IPS DF 19.7 (cell line): ENCODE data around the gene CD38.
"Not testable (repeated sequence)": the region's sequence is repeated elsewhere in the genome, so short reads cannot be mapped to it uniquely, and the experiment has no call there.

ENCODE experiments used
- DNase-seq: peaks from one replicate; pipeline ENCODE4 v3.0.0-alpha.2; 2013; ENCODE audit warnings: low read depth, low spot score

The CD38 gene

DNA sequence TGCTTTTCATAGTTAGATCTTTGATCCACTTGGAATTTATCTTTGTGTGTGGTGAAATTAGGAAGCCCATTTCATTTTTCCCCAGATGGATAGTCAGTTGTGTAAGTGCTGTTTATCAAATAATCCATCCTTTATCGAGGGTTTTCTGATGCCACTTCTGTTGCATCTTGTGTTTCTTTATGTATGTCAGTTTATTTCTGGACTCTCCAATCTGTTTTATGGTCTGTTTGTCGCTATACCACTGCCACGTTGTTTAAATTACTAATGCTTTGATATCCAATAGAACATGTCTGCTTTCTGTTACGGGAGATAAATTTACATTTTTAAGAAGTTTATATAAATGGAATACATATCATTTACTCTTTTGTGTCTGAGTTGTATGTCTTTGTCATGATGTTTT is 21.0 kb downstream of the CD38 start:
- DNase-seq, result no peak

GRCh38 chr4:15799701-15800100 is 21.6 kb downstream of the CD38 start:
- DNase-seq, result no peak

DNA sequence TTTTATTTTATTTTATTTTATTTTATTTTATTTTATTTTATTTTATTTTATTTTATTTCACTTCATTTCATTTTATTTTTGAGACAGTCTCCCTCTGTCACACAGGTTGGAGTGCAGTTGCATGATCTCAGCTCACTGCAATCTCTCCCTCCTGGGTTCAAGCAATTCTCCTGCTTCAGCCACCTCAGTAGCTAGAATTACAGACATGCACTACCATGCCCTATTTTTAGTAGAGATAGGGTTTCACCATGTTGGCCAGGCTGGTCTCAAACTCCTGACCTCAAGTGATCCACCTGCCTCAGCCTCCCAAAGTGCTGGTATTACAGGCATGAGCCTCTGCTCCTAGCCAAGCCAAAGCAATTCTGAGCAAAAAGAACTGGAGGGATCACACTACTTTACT is 24.4 kb downstream of the CD38 start:
- DNase-seq, result not testable (repeated sequence)

DNA sequence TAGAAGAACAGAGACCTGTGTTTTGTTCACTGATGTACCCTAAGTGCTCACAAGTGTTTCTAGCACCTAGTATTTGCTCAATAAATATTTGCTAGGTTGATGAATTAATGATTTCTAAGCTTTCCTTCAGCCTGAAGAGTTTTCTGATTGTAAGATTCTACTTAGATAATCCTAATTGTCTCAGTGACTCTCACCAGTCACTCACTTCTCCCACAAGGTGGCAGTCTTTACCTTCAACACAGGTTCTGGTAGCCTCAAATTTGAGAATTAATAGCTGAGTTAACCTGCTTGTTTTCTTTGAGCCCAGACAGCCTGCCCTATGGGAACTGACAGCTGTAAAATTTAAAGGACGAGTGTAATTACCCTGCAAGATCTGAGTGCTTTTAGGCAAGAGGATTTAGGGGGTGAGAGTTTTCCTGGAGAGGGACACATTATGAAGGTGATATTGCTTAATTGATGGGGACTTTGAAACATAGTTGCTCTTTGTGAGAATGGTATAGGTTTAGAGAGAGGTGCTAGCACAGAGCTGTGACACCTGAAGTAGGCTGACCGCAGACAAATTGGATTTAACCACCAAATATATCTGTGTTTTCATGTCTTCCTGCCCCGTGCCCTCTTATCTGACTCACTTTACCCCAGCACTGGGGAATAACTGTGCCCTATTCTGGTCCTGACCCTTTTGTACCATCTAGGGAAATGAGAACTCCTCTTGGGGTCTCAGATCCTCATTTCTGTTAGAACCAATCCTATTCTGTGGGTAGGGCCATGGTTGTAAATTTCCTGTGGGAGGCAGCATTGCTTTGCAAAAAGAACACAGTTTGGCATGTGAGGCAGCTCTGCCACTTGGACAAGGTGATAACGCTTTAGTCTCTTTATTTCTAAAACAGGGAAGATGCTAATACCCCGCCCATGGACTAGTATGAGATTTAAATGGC is 27.7 kb downstream of the CD38 start:
- DNase-seq, result peak; percentile 17

- no peak for DNase-seq
Measured at GRCh38 chr4:15809058-15809457, 30.9 kb downstream of the CD38 start.

DNA sequence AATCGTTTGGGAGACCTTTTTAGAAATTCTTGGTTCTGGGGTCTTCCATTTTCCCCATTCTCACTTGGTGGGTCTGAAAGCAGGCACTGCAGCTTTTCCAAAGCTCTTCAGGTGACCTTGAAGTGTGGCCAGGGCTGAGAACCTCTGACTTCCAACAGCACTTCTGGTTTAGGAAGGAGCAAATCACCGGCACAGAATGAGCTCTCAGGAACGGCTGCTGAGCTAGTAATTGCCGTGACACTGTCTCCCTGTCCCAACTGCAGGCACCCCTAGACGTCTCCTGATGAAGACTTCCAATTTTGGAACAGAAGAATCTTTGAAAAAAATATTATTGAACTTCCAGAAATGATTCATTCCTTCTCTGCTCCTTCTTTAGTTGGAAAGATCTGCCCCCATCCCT is 31.3 kb downstream of the CD38 start:
- DNase-seq, result no peak

DNA sequence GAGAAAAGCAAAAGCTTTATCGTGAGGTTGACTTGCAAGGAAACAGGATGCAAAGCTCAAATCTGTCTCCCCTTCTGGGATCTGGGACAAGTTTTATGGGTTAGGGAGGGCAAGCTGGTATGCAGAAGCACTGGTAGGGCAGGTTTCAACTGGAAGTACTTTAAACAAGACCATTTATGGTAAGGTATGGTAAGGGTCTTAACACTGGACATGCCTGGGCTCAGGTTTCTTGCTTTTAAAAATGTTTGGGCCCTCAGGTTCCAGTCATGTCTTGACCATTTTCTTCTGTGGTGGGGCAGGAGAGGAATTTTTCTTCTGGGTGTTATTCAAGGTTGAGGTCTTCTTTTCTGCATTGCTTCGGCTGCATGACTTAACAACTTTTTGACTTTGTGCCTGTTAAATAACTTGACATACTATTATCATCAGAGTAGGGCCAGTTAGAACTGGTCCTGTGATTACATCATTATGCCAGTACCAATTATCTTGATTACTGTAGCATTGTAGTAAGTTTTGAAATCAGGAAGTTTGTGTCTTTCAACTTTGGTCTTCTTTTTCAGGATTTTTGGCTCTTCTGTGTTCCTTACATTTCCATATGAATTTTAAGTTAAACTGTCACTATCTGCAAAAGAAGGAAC is 33.7 kb downstream of the CD38 start:
- peak; percentile 56 for DNase-seq

DNA sequence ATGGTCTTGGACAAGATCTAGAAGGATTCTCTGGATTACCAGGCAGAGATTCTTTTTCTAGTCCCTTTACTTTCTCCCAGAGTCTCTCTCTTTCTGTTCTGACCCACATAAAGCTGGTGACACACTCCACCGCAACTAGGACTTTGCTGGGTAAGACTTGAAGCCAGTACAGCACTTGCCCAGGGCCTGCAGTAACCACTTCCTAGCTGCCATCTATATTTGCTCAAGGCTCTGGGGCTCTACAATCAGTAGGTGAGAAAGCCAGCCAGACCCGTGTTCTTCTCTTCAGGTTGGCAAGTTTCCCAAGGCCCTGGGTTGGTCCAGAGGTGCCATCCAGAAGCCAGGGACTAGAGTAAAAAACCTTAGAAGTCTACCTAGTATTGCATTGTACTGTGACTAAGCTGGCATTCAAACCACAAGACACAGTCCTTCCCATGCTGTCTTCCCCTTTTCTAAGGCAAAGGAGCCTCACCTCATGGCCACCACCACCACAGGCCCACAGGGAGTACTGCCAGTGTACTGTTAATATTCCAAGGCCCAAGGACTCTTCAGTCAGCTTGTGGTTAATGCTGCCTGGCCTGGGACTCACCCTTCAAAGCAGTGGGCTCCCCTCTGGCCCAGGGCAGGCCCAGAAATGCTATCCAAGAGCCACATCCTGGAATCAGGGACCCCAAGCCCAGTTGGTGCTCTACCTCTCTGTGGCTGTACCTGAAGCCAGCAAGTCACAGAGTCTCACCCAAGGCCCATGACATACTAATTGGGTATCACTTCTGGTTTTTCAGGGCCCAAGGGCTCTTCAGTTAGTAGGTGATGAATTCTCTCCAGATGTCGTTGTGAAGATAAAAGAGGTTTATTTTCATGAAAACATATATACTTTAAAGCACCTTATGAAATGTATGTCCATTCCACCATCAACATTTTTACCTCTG is 54.7 kb downstream of the CD38 start:
- no peak for DNase-seq

- no peak for DNase-seq
Measured at GRCh38 chr4:15833801-15834200, 55.7 kb downstream of the CD38 start.

- DNase-seq, result no peak
Measured at GRCh38 chr4:15836362-15836761, 58.2 kb downstream of the CD38 start.

DNA sequence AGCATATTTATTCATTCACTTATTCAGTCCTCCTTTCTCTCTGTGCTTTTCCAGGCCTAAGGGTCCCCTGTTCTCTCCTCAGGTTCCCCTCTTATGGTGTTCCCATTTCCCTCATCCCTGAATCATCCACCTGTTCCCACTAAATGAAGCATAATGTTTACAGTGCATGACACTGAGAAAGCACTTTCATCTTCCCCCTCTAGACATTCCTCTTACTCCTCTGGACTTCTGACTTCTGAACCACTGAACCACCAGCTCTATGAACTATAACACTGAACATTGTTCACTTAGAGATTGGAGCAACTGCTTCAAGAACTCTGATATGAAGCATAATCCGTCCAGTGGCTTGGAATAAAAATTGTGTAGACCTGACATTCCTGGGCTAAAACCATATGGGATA is 59.5 kb downstream of the CD38 start:
- no peak for DNase-seq

DNA sequence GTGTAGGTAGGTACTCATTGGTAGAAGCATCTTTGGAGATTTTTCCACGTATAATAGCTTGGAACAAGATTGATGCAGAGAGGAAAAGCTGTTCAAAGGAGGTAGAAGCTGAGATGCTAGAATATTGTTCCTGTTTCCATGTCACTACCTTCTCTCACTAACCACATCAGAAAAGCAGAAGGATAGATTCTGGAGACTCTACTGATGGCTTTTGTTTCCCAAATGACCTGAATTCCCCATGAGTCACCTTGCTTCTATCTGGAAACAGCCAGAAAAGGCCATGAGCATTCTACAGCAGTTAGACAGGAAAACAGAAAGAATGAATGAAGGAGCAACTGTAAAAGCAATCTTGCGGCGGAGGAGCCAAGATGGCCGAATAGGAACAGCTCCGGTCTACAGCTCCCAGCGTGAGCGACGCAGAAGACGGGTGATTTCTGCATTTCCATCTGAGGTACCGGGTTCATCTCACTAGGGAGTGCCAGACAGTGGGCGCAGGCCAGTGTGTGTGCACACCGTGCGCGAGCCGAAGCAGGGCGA is 63.1 kb downstream of the CD38 start:
- not testable (repeated sequence) for DNase-seq

DNA sequence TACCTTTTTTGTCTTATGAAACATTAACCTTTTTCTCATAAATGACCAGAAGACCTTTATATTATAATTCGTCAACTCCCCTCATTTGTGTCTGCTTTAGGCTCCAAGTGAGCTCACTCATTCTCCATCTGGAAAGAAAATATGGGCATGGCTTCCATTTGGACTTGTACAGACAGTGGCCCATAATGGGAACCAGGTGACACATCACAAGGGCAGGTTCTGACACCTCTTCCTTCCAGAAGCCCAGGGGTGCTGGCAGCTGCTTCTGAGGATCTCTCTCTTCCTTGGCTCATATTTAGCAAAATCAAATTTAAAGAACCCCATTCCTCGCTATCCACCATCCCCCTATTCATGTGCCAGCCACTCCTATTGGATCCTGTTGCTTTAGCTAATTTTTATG is 69.6 kb downstream of the CD38 start:
- DNase-seq, result no peak

DNA sequence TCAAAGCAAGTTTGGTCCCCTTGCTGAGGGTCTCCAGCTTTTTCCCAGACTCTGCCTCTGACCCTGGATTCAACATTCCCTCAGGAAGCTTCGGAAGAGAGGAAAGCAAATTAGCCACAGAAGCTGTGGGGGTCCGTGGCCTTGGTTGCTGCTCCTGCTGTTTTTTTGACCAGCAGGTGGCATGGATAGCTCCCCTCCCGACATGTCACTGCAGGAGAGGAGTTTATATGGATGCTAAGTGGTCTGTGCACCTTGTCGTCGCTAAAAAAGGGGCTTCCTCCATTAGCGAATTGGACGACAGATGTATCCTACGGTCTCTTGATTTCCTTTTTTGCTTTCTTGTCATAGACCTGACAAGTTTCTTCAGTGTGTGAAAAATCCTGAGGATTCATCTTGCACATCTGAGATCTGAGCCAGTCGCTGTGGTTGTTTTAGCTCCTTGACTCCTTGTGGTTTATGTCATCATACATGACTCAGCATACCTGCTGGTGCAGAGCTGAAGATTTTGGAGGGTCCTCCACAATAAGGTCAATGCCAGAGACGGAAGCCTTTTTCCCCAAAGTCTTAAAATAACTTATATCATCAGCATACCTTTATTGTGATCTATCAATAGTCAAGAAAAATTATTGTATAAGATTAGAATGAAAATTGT is 70.2 kb downstream of the CD38 start:
- DNase-seq, result no peak

DNA sequence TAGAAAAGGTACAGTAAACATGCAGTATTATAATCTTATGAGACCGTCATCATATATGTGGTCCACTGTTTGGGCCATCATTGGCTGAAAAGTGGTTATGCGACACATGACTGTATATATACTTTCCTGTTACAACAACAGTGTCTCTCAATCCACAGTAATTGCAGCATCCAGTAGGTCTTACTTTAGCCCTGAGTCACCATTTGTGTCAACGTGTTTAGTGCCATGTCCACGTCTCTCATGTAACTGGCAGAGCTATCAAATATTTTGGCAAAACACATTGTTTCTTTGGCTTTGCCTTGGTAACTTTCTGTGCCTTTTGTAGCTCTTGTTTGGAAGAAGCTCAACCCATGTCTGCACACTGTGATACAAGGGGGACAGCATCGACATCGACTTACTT is 73.8 kb downstream of the CD38 start:
- DNase-seq, result no peak

DNA sequence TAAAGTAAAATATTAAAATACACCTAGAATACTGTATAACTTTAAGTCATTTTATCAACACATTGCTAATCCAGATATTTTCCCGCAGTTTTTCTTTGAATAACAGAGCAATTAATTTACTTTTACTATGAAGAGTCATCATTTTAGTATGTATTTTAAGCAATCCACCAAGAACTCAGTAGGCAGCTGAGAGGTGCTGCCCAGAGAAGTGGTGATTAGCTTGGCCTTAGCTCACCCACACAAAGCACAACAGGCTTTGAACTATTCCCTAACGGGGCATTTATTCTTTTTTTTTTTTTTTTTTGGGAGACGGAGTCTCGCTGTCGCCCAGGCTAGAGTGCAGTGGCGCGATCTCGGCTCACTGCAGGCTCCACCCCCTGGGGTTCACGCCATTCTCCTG is 74.4 kb downstream of the CD38 start:
- no peak for DNase-seq

DNA sequence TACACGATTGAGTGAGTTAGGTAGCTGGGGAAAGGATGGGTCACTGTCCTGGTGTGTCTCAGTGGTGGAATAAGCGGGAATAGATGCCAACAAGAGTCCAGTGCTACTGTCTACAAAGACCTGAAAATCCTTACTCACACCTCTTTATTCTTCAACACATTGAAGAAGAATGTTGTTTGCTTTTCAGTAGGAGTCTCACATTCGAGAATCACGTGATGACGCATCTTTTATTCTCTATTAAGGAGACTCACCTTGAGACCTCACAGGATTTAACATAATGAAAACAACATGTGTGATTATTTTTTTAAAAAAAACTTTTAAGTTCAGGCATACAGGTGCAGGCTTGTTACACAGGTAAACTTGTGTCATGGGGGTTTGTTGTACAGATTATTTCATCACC is 75.2 kb downstream of the CD38 start:
- no peak for DNase-seq

- no peak for DNase-seq
Measured at GRCh38 chr4:15855804-15856475, 77.8 kb downstream of the CD38 start.

DNA sequence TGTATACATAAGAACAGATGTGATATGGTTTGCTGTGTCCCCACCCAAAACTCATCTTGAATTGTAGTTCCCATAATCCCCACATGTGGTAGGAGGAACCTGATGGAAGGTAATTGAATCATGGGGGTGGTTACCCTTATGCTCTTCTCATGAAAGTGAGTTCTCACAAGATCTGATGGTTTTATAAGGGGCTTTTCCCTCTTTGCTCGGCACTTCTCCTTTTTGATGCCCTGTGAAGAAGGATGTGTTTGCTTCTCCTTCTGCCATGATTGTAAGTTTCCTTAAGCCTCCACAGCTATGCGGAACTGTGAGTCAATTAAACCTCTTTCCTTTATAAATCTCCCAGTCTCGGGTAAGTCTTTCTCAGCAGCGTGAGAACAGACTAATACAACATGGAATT is 83.1 kb downstream of the CD38 start:
- not testable (repeated sequence) for DNase-seq

- DNase-seq, result no peak
Measured at GRCh38 chr4:15864651-15865566, 86.8 kb downstream of the CD38 start.
